T-cell (primary cell): ENCODE data around the gene RPL29. TPM values are rescaled to one million over a fixed set of nuclear protein-coding genes. Genes with fewer than 3 reads are reported as not detected.

Experiments used
- ATAC-seq, 4 experiments: fragments of 200-7000 bp in 3 of 4; fragments of 150-1000 bp in 1 of 4; cut with Tn5 transposase; replicated peaks in 1 of 4; 1 replicate in 3 of 4; 2 replicates in 1 of 4; pipeline ENCODE4 v1.10.0; 2021; ENCODE audit warnings: moderate library complexity in 3 of 4, mild to moderate bottlenecking in 2 of 4, moderate number of reproducible peaks in 1 of 4
- CTCF ChIA-PET, 2 donors: fragments of 300-600 bp; sonication (Branson Sonifier 250); formaldehyde crosslinking; loops; one replicate each; lab custom pipeline; 2022; ENCODE audit warnings: antibody characterized with exemption in 2 of 2; lab: Charles Lee
- POLR2A ChIA-PET, 2 donors: fragments of 300-600 bp; sonication (Branson Sonifier 250); formaldehyde crosslinking; loops; one replicate each; lab custom pipeline; 2022; ENCODE audit warnings: antibody characterized with exemption in 2 of 2; lab: Charles Lee
- DNase-seq, 35 experiments: peaks; one replicate each; pipeline versions ENCODE4 v3.0.0 to v3.0.0-alpha.2; 2013 to 2023
- H3K27ac ChIP-seq: one replicate; pipeline ENCODE4 v1.5.1; 2013; ENCODE audit warnings: low read length
- H3K27me3 ChIP-seq, 2 experiments: replicated peaks in 1 of 2; 1 replicate in 1 of 2; 2 replicates in 1 of 2; pipeline versions ENCODE4 v1.6.1 to v1.7.0; 2013; ENCODE audit warnings: low read length in 1 of 2, mixed read lengths in 1 of 2; ENCODE audit not compliant: control insufficient read depth in 2 of 2, insufficient read depth in 2 of 2; ENCODE audit errors: extremely low read depth in 1 of 2
- H3K36me3 ChIP-seq, 2 donors: 1 replicate in 1 of 2; 2 replicates in 1 of 2; pipeline versions ENCODE4 v1.6.1 to v1.7.0; 2013; ENCODE audit warnings: low read length in 1 of 2; ENCODE audit not compliant: control insufficient read depth in 2 of 2, insufficient read depth in 1 of 2; ENCODE audit errors: extremely low read depth in 1 of 2
- H3K4me1 ChIP-seq, 2 experiments: 1 replicate in 1 of 2; 2 replicates in 1 of 2; pipeline versions ENCODE4 v1.6.1 to v1.7.0; 2013; ENCODE audit warnings: low read length in 2 of 2, mixed read lengths in 1 of 2; ENCODE audit not compliant: insufficient read depth in 2 of 2, control insufficient read depth in 1 of 2; ENCODE audit errors: extremely low read depth in 1 of 2
- H3K4me3 ChIP-seq, 2 donors: 1 replicate in 1 of 2; 2 replicates in 1 of 2; pipeline versions ENCODE4 v1.5.1 to v1.7.0; 2013; ENCODE audit warnings: mild to moderate bottlenecking in 2 of 2, low read length in 1 of 2, moderate library complexity in 1 of 2; ENCODE audit not compliant: control insufficient read depth in 1 of 2; ENCODE audit errors: extremely low read depth in 1 of 2
- H3K9me3 ChIP-seq: 2 replicates; pipeline ENCODE4 v1.7.0; 2013
- H3K27ac Mint-ChIP-seq, 2 donors: one replicate each; pipeline ENCODE4 v1.8.0; 2020 to 2021; ENCODE audit warnings: mild to moderate bottlenecking in 2 of 2, mixed read lengths in 2 of 2
- H3K27me3 Mint-ChIP-seq, 2 donors: one replicate each; pipeline ENCODE4 v1.8.0; 2021 to 2022; ENCODE audit warnings: mixed read lengths in 2 of 2
- H3K36me3 Mint-ChIP-seq: one replicate; pipeline ENCODE4 v1.8.0; 2021; ENCODE audit warnings: mixed read lengths
- H3K4me1 Mint-ChIP-seq, 3 donors: one replicate each; pipeline ENCODE4 v1.8.0; 2020 to 2022; ENCODE audit warnings: mixed read lengths in 3 of 3, mild to moderate bottlenecking in 1 of 3
- H3K4me3 Mint-ChIP-seq, 3 donors: one replicate each; pipeline ENCODE4 v1.8.0; 2020 to 2022; ENCODE audit warnings: mild to moderate bottlenecking in 3 of 3, mixed read lengths in 3 of 3, moderate library complexity in 3 of 3
- H3K9me3 Mint-ChIP-seq, 3 donors: one replicate each; pipeline ENCODE4 v1.8.0; 2020 to 2022; ENCODE audit warnings: mixed read lengths in 3 of 3
- WGBS: methylation state at CpG from one replicate; pipeline ENCODE4 v1.1.5; 2013; ENCODE audit warnings: missing lambda C conversion rate; ENCODE audit not compliant: insufficient coverage; 5-methylcytosine and 5-hydroxymethylcytosine counted together
- total RNA-seq, 35 experiments: library from RNA in 6 of 35; stranded (reverse) in 6 of 35; fragments of 120-200 nt in 1 of 35; gene quantifications; one replicate each; pipeline versions ENCODE4 v1.2.1 to v1.2.4 and lab custom pipeline; 2013 to 2026

Gene RPL29
- total RNA-seq, 5 donors from 2014 or later (not counting 1 experiment from before 2014, with no cell fraction given), result 1,518 to 1,711 (median 1,629) TPM

- no peak overlapping the region for H3K27ac ChIP-seq
- Mint-ChIP-seq H3K27me3 (no peaks in the 10 kb centered on the region), H3K4me3 (peak overlapping the region; percentile 72 to 79 (median 77)), H3K9me3 (no peaks in the 10 kb centered on the region), H3K27ac (peak overlapping the region; percentile 64 to 81), H3K4me1 (peaks cover 28 to 46% (median 33%) of the 10 kb centered on the region in 3 donors), H3K36me3 (no peaks in the 10 kb centered on the region)
- H3K4me1 ChIP-seq, result peaks cover 4 to 40% of the 10 kb centered on the region in 2 experiments
- ATAC-seq (peak; percentile 67 to 74 (median 68)), DNase-seq (peak in 2 of 35 experiments; percentile 29 to 30)
- H3K4me3 ChIP-seq, result peak overlapping the region; percentile 53 to 71
- no peaks in the 10 kb centered on the region for H3K27me3 ChIP-seq
- WGBS, result 3% methylated on average over 30 of the region's 33 CpGs
- POLR2A ChIA-PET, result interaction anchor here in 1 of 2 donors (0.6 kb wide), 1 partner anchor 576 kb away, joined by 4 read pairs; no protein-coding TSS in a partner anchor
- CTCF ChIA-PET, result interaction anchor here in 1 of 2 donors (1.5 kb wide), 1 partner anchor 25 kb away, joined by 3 read pairs; the partner anchor contains the start of genes PARP3 and RRP9
- H3K36me3 ChIP-seq, result peaks cover 0 to 3% of the 10 kb centered on the region in 2 donors
- H3K9me3 ChIP-seq, result no peaks in the 10 kb centered on the region
These were observed 28.7 kb downstream of the RPL29 start for GRCh38 chr3:51966922-51967383.

GRCh38 chr3:51966486-51966885 is 29.2 kb downstream of the RPL29 start:
- Histone ChIP-seq H3K27ac (no peak overlapping the region), H3K27me3 (no peaks in the 10 kb centered on the region), H3K4me1 (peaks cover 4 to 40% of the 10 kb centered on the region in 2 experiments), H3K36me3 (peaks cover 0 to 2% of the 10 kb centered on the region in 2 donors), H3K9me3 (no peaks in the 10 kb centered on the region), H3K4me3 (peak overlapping the region in 1 of 2 donors; percentile 53)
- Mint-ChIP-seq H3K4me3 (peak overlapping the region; percentile 72 to 79 (median 77)), H3K36me3 (no peaks in the 10 kb centered on the region), H3K27ac (peak overlapping the region; percentile 64 to 81), H3K4me1 (peaks cover 28 to 46% (median 33%) of the 10 kb centered on the region in 3 donors), H3K9me3 (no peaks in the 10 kb centered on the region), H3K27me3 (no peaks in the 10 kb centered on the region)
- DNase-seq (no peak), ATAC-seq (no peak)
- ChIA-PET CTCF (no interaction called here), POLR2A (interaction anchor here in 1 of 2 donors (0.6 kb wide), 1 partner anchor 577 kb away, joined by 4 read pairs; no protein-coding TSS in a partner anchor)
- 80% methylated on average over 2 of the region's 5 CpGs for WGBS

GRCh38 chr3:51966016-51966415 is 29.7 kb downstream of the RPL29 start:
- H3K9me3 Mint-ChIP-seq, result no peaks in the 10 kb centered on the region
- H3K27ac Mint-ChIP-seq, result no peak overlapping the region
- no peaks in the 10 kb centered on the region for H3K9me3 ChIP-seq
- peaks cover 27 to 46% (median 30%) of the 10 kb centered on the region in 3 donors for H3K4me1 Mint-ChIP-seq
- ATAC-seq (no peak), DNase-seq (no peak)
- no peaks in the 10 kb centered on the region for H3K36me3 ChIP-seq
- ChIA-PET CTCF (interaction anchor here in 1 of 2 donors (1.0 kb wide), 1 partner anchor 155 kb away, joined by 3 read pairs; no protein-coding TSS in a partner anchor), POLR2A (no interaction called here)
- H3K27ac ChIP-seq, result no peak overlapping the region
- WGBS, result no CpG with 5 or more reads among the region's 2 CpGs
- H3K36me3 Mint-ChIP-seq, result peaks cover 1% of the 10 kb centered on the region
- H3K27me3 ChIP-seq, result no peaks in the 10 kb centered on the region
- H3K4me3 Mint-ChIP-seq, result peak overlapping the region; percentile 72 to 77 (median 72)
- H3K4me1 ChIP-seq, result peaks cover 4 to 40% of the 10 kb centered on the region in 2 experiments
- H3K4me3 ChIP-seq, result no peak overlapping the region
- no peaks in the 10 kb centered on the region for H3K27me3 Mint-ChIP-seq

GRCh38 chr3:51964521-51964920 is 31.2 kb downstream of the RPL29 start:
- peak overlapping the region in 1 of 3 donors; percentile 17 for H3K4me3 Mint-ChIP-seq

GRCh38 chr3:51963951-51964451 is 31.7 kb downstream of the RPL29 start:
- no peaks in the 10 kb centered on the region for H3K36me3 ChIP-seq
- ChIA-PET CTCF (interaction anchor here in 1 of 2 donors (1.4 kb wide), 1 partner anchor 21 kb away, joined by 4 read pairs; no protein-coding TSS in a partner anchor), POLR2A (no interaction called here)
- H3K4me3 ChIP-seq, result no peak overlapping the region
- peaks cover 0 to 12% of the 10 kb centered on the region in 2 experiments for H3K27me3 ChIP-seq
- Mint-ChIP-seq H3K27ac (no peak overlapping the region), H3K27me3 (no peaks in the 10 kb centered on the region), H3K4me1 (peaks cover 20 to 34% (median 26%) of the 10 kb centered on the region in 3 donors), H3K36me3 (peaks cover 14% of the 10 kb centered on the region), H3K4me3 (no peak overlapping the region), H3K9me3 (no peaks in the 10 kb centered on the region)
- H3K27ac ChIP-seq, result no peak overlapping the region
- no peak for ATAC-seq
- peaks cover 4 to 31% of the 10 kb centered on the region in 2 experiments for H3K4me1 ChIP-seq
- WGBS, result 88% methylated on average over 10 of the region's 12 CpGs
- H3K9me3 ChIP-seq, result no peaks in the 10 kb centered on the region
- DNase-seq, result no peak

More at GRCh38 chr3:51964521-51964920, 31.2 kb downstream of the RPL29 start:
- no peaks in the 10 kb centered on the region for H3K27me3 Mint-ChIP-seq
- Histone ChIP-seq H3K4me1 (peaks cover 4 to 35% of the 10 kb centered on the region in 2 experiments), H3K9me3 (no peaks in the 10 kb centered on the region), H3K27ac (no peak overlapping the region), H3K36me3 (no peaks in the 10 kb centered on the region), H3K4me3 (no peak overlapping the region), H3K27me3 (peaks cover 0 to 8% of the 10 kb centered on the region in 2 experiments)
- ATAC-seq (no peak), DNase-seq (no peak)
- peaks cover 11% of the 10 kb centered on the region for H3K36me3 Mint-ChIP-seq
- no peaks in the 10 kb centered on the region for H3K9me3 Mint-ChIP-seq
- H3K27ac Mint-ChIP-seq, result no peak overlapping the region
- no CpG with 5 or more reads among the region's 4 CpGs for WGBS
- ChIA-PET CTCF (interaction anchor here in 1 of 2 donors (1.4 kb wide), 1 partner anchor 22 kb away, joined by 4 read pairs; no protein-coding TSS in a partner anchor), POLR2A (no interaction called here)
- peaks cover 22 to 38% (median 28%) of the 10 kb centered on the region in 3 donors for H3K4me1 Mint-ChIP-seq

GRCh38 chr3:51962854-51963530 is 32.7 kb downstream of the RPL29 start:
- H3K9me3 Mint-ChIP-seq, result no peaks in the 10 kb centered on the region
- no peak overlapping the region for H3K27ac Mint-ChIP-seq
- DNase-seq (no peak), ATAC-seq (no peak)
- H3K4me3 ChIP-seq, result no peak overlapping the region
- peaks cover 4 to 21% of the 10 kb centered on the region in 2 experiments for H3K4me1 ChIP-seq
- H3K9me3 ChIP-seq, result no peaks in the 10 kb centered on the region
- ChIA-PET POLR2A (no interaction called here), CTCF (no interaction called here)
- H3K27me3 ChIP-seq, result peaks cover 0 to 21% of the 10 kb centered on the region in 2 experiments
- 88% methylated on average over 2 of the region's 6 CpGs for WGBS
- peaks cover 22% of the 10 kb centered on the region for H3K36me3 Mint-ChIP-seq
- H3K27me3 Mint-ChIP-seq, result peaks cover 0 to 5% of the 10 kb centered on the region in 2 donors
- no peak overlapping the region for H3K27ac ChIP-seq
- no peak overlapping the region for H3K4me3 Mint-ChIP-seq
- peaks cover 11 to 24% (median 18%) of the 10 kb centered on the region in 3 donors for H3K4me1 Mint-ChIP-seq
- no peaks in the 10 kb centered on the region for H3K36me3 ChIP-seq
